ENCODE measurements around the gene PAPPA. TPM values are rescaled to one million over a fixed set of nuclear protein-coding genes. Genes with fewer than 3 reads are reported as not detected.

PAPPA gene
- total RNA-seq, 1 donor, result 56.5 TPM

- H3K9me3 ChIP-seq (ENCODE audit: low read depth, low read length), result no peaks in the 10 kb centered on the region
- no peak overlapping the region for H3K27ac ChIP-seq (ENCODE audit: low read depth, low read length)
- H3K79me2 ChIP-seq (ENCODE audit: insufficient read depth, low read length), result no peaks in the 10 kb centered on the region
- H3K27me3 ChIP-seq (ENCODE audit: insufficient read depth, low read length), result no peaks in the 10 kb centered on the region
- H3K36me3 ChIP-seq (ENCODE audit: insufficient read depth, low read length), result no peaks in the 10 kb centered on the region
- TF ChIP-seq CTCF (IDR thresholded peaks at IDR 0.05; ENCODE audit: extremely low read depth, low read depth, low read length), result no peak
- no peak for DNase-seq (ENCODE audit: insufficient read length, low spot score, missing footprints)
- no peaks in the 10 kb centered on the region for H3K4me1 ChIP-seq (ENCODE audit: insufficient read depth, low read length)
- no peak overlapping the region for H2AFZ ChIP-seq (ENCODE audit: low read length)
- no peak overlapping the region for H3K4me2 ChIP-seq (ENCODE audit: insufficient read depth, low read length)
- H3K4me3 ChIP-seq (ENCODE audit: insufficient read depth, low read length), result no peak overlapping the region
- H4K20me1 ChIP-seq (ENCODE audit: insufficient read depth, low read length), result peaks cover 5% of the 10 kb centered on the region
These were observed 165.9 kb downstream of the PAPPA start for GRCh38 chr9:116319480-116319879.

- no peak overlapping the region for H2AFZ ChIP-seq (ENCODE audit: low read length)
- H3K9me3 ChIP-seq (ENCODE audit: low read depth, low read length), result no peaks in the 10 kb centered on the region
- no peak overlapping the region for H3K4me3 ChIP-seq (ENCODE audit: insufficient read depth, low read length)
- no peaks in the 10 kb centered on the region for H3K36me3 ChIP-seq (ENCODE audit: insufficient read depth, low read length)
- H3K79me2 ChIP-seq (ENCODE audit: insufficient read depth, low read length), result no peaks in the 10 kb centered on the region
- TF ChIP-seq CTCF (IDR thresholded peaks at IDR 0.05; ENCODE audit: extremely low read depth, low read depth, low read length), result no peak
- peaks cover 6% of the 10 kb centered on the region for H4K20me1 ChIP-seq (ENCODE audit: insufficient read depth, low read length)
- no peak overlapping the region for H3K4me2 ChIP-seq (ENCODE audit: insufficient read depth, low read length)
- H3K4me1 ChIP-seq (ENCODE audit: insufficient read depth, low read length), result no peaks in the 10 kb centered on the region
- no peaks in the 10 kb centered on the region for H3K27me3 ChIP-seq (ENCODE audit: insufficient read depth, low read length)
- DNase-seq (ENCODE audit: insufficient read length, low spot score, missing footprints), result no peak
- H3K27ac ChIP-seq (ENCODE audit: low read depth, low read length), result no peak overlapping the region
These were observed 166.7 kb downstream of the PAPPA start for GRCh38 chr9:116320290-116320689.

- Histone ChIP-seq H4K20me1 (ENCODE audit: insufficient read depth, low read length) (peaks cover 3% of the 10 kb centered on the region), H3K27me3 (ENCODE audit: insufficient read depth, low read length) (no peaks in the 10 kb centered on the region), H2AFZ (ENCODE audit: low read length) (no peak overlapping the region), H3K4me1 (ENCODE audit: insufficient read depth, low read length) (peaks cover under 1% of the 10 kb centered on the region), H3K9me3 (ENCODE audit: low read depth, low read length) (no peaks in the 10 kb centered on the region), H3K4me3 (ENCODE audit: insufficient read depth, low read length) (no peak overlapping the region), H3K36me3 (ENCODE audit: insufficient read depth, low read length) (no peaks in the 10 kb centered on the region), H3K4me2 (ENCODE audit: insufficient read depth, low read length) (no peak overlapping the region), H3K79me2 (ENCODE audit: insufficient read depth, low read length) (no peaks in the 10 kb centered on the region), H3K27ac (ENCODE audit: low read depth, low read length) (no peak overlapping the region)
- no peak for TF ChIP-seq CTCF (IDR thresholded peaks at IDR 0.05; ENCODE audit: extremely low read depth, low read depth, low read length)
- no peak for DNase-seq (ENCODE audit: insufficient read length, low spot score, missing footprints)
These were observed 168.9 kb downstream of the PAPPA start for GRCh38 chr9:116322521-116322920.

- DNase-seq (ENCODE audit: insufficient read length, low spot score, missing footprints), result no peak
- Histone ChIP-seq H3K27ac (ENCODE audit: low read depth, low read length) (no peak overlapping the region), H3K4me1 (ENCODE audit: insufficient read depth, low read length) (peaks cover 6% of the 10 kb centered on the region), H4K20me1 (ENCODE audit: insufficient read depth, low read length) (peaks cover 3% of the 10 kb centered on the region), H3K27me3 (ENCODE audit: insufficient read depth, low read length) (no peaks in the 10 kb centered on the region), H3K36me3 (ENCODE audit: insufficient read depth, low read length) (no peaks in the 10 kb centered on the region), H3K4me2 (ENCODE audit: insufficient read depth, low read length) (no peak overlapping the region), H2AFZ (ENCODE audit: low read length) (no peak overlapping the region), H3K9me3 (ENCODE audit: low read depth, low read length) (no peaks in the 10 kb centered on the region), H3K4me3 (ENCODE audit: insufficient read depth, low read length) (no peak overlapping the region), H3K79me2 (ENCODE audit: insufficient read depth, low read length) (no peaks in the 10 kb centered on the region)
- TF ChIP-seq CTCF (IDR thresholded peaks at IDR 0.05; ENCODE audit: extremely low read depth, low read depth, low read length), result no peak
These were observed 169.4 kb downstream of the PAPPA start for GRCh38 chr9:116323012-116323411.
